HEK293T (cell line): Measurements from ENCODE around the gene PCNX2.

Source experiments
- CTCF ChIA-PET: fragments of 350-600 bp; formaldehyde crosslinking; extraction: SDS; loops from one replicate; lab custom pipeline; 2021; ENCODE audit warnings: antibody characterized with exemption, inconsistent platforms; lab: Yijun Ruan, JAX
- POLR2A ChIA-PET: fragments of 350-600 bp; formaldehyde crosslinking; extraction: SDS; loops from one replicate; lab custom pipeline; 2020; ENCODE audit warnings: antibody characterized with exemption, inconsistent platforms; lab: Yijun Ruan, JAX
- DNase-seq: peaks from one replicate; pipeline ENCODE4 v3.0.0; 2012; ENCODE audit warnings: mixed read lengths; ENCODE audit errors: extremely low spot score
- ARNT ChIP-seq: fragments of 450-650 bp; IDR thresholded peaks from 2 replicates; pipeline ENCODE4 v1.6.1; 2017; ENCODE audit warnings: mild to moderate bottlenecking
- BHLHE40 ChIP-seq: fragments of 450-650 bp; IDR thresholded peaks from 2 replicates; pipeline ENCODE4 v1.6.1; 2016; ENCODE audit warnings: mild to moderate bottlenecking, moderate library complexity, borderline replicate concordance
- CTBP1 ChIP-seq: fragments of 450-650 bp; IDR thresholded peaks from 2 replicates; pipeline ENCODE4 v1.6.1; 2016; ENCODE audit warnings: borderline replicate concordance
- ELF4 ChIP-seq: fragments of 450-650 bp; IDR thresholded peaks from 2 replicates; pipeline ENCODE4 v1.6.1; 2017; ENCODE audit warnings: antibody characterized with exemption
- FOXA1 ChIP-seq: fragments of 450-650 bp; IDR thresholded peaks from 2 replicates; pipeline ENCODE4 v1.6.1; 2016; ENCODE audit warnings: mild to moderate bottlenecking
- FOXK2 ChIP-seq: fragments of 450-650 bp; IDR thresholded peaks from 2 replicates; pipeline ENCODE4 v1.6.1; 2016; ENCODE audit warnings: mild to moderate bottlenecking
- FOXM1 ChIP-seq: fragments of 450-650 bp; IDR thresholded peaks from 2 replicates; pipeline ENCODE4 v1.6.1; 2017; ENCODE audit warnings: mild to moderate bottlenecking, borderline replicate concordance
- HDGF ChIP-seq: fragments of 450-650 bp; IDR thresholded peaks from 2 replicates; pipeline ENCODE4 v1.6.1; 2017; ENCODE audit warnings: antibody characterized with exemption, borderline replicate concordance
- L3MBTL2 ChIP-seq: fragments of 450-650 bp; conservative IDR thresholded peaks from 2 replicates; pipeline ENCODE4 v1.6.1; 2016; ENCODE audit warnings: mild to moderate bottlenecking
- LEF1 ChIP-seq: fragments of 450-650 bp; IDR thresholded peaks from 2 replicates; pipeline ENCODE4 v1.6.1; 2017; ENCODE audit warnings: mild to moderate bottlenecking, borderline replicate concordance
- NFRKB ChIP-seq: fragments of 450-650 bp; IDR thresholded peaks from 2 replicates; pipeline ENCODE4 v1.6.1; 2016; ENCODE audit warnings: mild to moderate bottlenecking, moderate library complexity
- PKNOX1 ChIP-seq: fragments of 450-650 bp; IDR thresholded peaks from 2 replicates; pipeline ENCODE4 v1.6.1; 2016
- SP1 ChIP-seq: fragments of 450-650 bp; IDR thresholded peaks from 2 replicates; pipeline ENCODE4 v1.6.1; 2017
- SUZ12 ChIP-seq: fragments of 450-650 bp; IDR thresholded peaks from 2 replicates; pipeline ENCODE4 v1.6.1; 2016; ENCODE audit warnings: mild to moderate bottlenecking
- TARDBP ChIP-seq: fragments of 450-650 bp; IDR thresholded peaks from 2 replicates; pipeline ENCODE4 v1.6.1; 2016
- ZNF384 ChIP-seq: fragments of 450-650 bp; IDR thresholded peaks from 2 replicates; pipeline ENCODE4 v1.6.1; 2016

The PCNX2 gene

GRCh38 chr1:233144434-233144833 lies 151.1 kb downstream of the PCNX2 start:
- no peak for DNase-seq
- ChIA-PET POLR2A (no interaction called here), CTCF (interaction anchor here (0.6 kb wide), 2 partner anchors 393 to 891 kb away, joined by 3 read pairs; no protein-coding TSS in a partner anchor)
- no peak for TF ChIP-seq HDGF
- no peak for TF ChIP-seq PKNOX1
- TF ChIP-seq L3MBTL2 = no peak
- TF ChIP-seq SP1 = no peak
- TF ChIP-seq FOXK2 = no peak
- TF ChIP-seq TARDBP = no peak
- TF ChIP-seq FOXM1 = no peak
- no peak for TF ChIP-seq FOXA1
- TF ChIP-seq BHLHE40 = no peak
- no peak for TF ChIP-seq ARNT
- TF ChIP-seq ZNF384 = no peak
- no peak for TF ChIP-seq SUZ12

GRCh38 chr1:233143241-233143640 lies 152.3 kb downstream of the PCNX2 start:
- CTCF ChIA-PET = no interaction called here

GRCh38 chr1:233140974-233141373 lies 154.6 kb downstream of the PCNX2 start:
- DNase-seq = no peak
- ChIA-PET CTCF (interaction anchor here (0.6 kb wide), 1 partner anchor 87 kb away, joined by 11 read pairs; no protein-coding TSS in a partner anchor), POLR2A (no interaction called here)
- TF ChIP-seq CTBP1 (no peak), SP1 (no peak)

More at GRCh38 chr1:233143241-233143640, 152.3 kb downstream of the PCNX2 start:
- DNase-seq = no peak
- TF ChIP-seq L3MBTL2 (no peak), NFRKB (no peak), FOXK2 (no peak), SUZ12 (no peak), SP1 (no peak), CTBP1 (no peak), FOXA1 (no peak), ARNT (no peak), FOXM1 (no peak), ELF4 (no peak), HDGF (no peak), TARDBP (no peak), BHLHE40 (no peak), PKNOX1 (no peak), ZNF384 (no peak)
- POLR2A ChIA-PET = interaction anchor here (1.7 kb wide), 1 partner anchor 30 kb away, joined by 5 read pairs; no protein-coding TSS in a partner anchor

- ChIA-PET CTCF (no interaction called here), POLR2A (no interaction called here)
- no peak for DNase-seq
- TF ChIP-seq ARNT = no peak
- no peak for TF ChIP-seq TARDBP
- no peak for TF ChIP-seq SUZ12
- TF ChIP-seq BHLHE40 = no peak
- no peak for TF ChIP-seq CTBP1
- no peak for TF ChIP-seq HDGF
- no peak for TF ChIP-seq L3MBTL2
- no peak for TF ChIP-seq ELF4
- no peak for TF ChIP-seq FOXM1
- TF ChIP-seq ZNF384 = no peak
- no peak for TF ChIP-seq SP1
- TF ChIP-seq LEF1 = no peak
- no peak for TF ChIP-seq NFRKB
- TF ChIP-seq FOXK2 = no peak
- no peak for TF ChIP-seq FOXA1
- no peak for TF ChIP-seq PKNOX1
These were observed 155.0 kb downstream of the PCNX2 start for GRCh38 chr1:233140499-233140898.

GRCh38 chr1:233138788-233139585 lies 156.5 kb downstream of the PCNX2 start:
- ChIA-PET CTCF (no interaction called here), POLR2A (no interaction called here)
- no peak for DNase-seq
- TF ChIP-seq ARNT (no peak), TARDBP (no peak), BHLHE40 (no peak)

GRCh38 chr1:233135833-233136232 lies 159.7 kb downstream of the PCNX2 start:
- ChIA-PET CTCF (no interaction called here), POLR2A (no interaction called here)
- DNase-seq = no peak
- no peak for TF ChIP-seq SUZ12
- TF ChIP-seq ARNT = no peak
- no peak for TF ChIP-seq NFRKB
- TF ChIP-seq L3MBTL2 = no peak
- no peak for TF ChIP-seq PKNOX1
- no peak for TF ChIP-seq HDGF
- no peak for TF ChIP-seq CTBP1
- TF ChIP-seq BHLHE40 = no peak
- no peak for TF ChIP-seq SP1
- no peak for TF ChIP-seq FOXA1
- no peak for TF ChIP-seq ZNF384
- no peak for TF ChIP-seq TARDBP
